ENCODE measurements around the gene DPCD.

DPCD gene

GRCh38 chr10:101567165-101568006 lies 20.7 kb upstream of the DPCD start:
- no peak for DNase-seq

DNA sequence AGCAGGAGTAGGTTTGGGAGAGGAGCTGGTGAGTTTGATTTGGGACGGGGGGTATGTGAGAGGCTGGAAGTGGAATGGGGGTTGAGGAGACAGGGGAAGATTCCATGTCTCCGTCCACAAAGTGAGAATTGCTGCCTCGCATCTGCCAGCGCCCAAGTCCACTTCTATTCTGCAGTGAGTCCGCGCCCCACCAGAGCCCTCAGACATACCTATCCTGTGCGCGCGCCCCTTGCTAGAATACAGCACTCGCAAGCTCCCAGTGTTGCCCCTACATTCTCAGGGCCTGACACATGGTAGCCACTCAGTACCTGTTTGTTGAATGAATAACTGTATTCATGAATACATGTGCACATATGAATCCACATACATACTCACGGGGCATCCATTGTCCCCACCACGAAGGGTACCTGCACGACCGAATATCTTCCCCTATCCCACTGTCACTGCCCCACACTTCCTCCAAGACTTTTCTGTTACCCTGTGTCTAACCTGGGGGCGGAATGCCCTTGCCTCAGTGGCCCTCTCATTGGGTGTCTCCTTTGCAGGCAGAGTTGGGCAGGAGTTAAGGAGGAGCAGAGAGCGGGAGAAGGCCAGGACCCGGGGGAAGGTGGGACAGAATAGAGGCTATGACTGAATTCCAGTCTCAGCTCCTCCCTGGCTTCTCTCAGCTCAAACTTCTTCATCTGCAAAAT lies 19.9 kb upstream of the DPCD start:
- DNase-seq: no peak

DNA sequence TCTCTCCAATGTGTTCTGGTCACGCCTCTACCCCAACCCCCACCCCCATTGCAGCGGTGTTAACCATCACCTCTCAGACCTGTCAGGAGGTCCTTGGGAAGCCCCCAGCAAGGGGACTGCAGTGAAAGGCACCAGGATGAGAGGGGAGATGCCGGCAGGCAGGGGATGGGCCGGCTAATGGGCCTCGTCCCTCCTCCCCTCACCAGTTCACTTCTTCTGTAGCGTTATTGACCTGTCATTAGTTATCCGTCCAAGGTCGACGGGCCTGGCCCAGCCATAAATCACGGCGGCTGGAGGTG lies 18.8 kb upstream of the DPCD start:
- no peak for DNase-seq

GRCh38 chr10:101569622-101570427 lies 18.3 kb upstream of the DPCD start:
- DNase-seq: peak; percentile 66 to 77 (median 72)

DNA sequence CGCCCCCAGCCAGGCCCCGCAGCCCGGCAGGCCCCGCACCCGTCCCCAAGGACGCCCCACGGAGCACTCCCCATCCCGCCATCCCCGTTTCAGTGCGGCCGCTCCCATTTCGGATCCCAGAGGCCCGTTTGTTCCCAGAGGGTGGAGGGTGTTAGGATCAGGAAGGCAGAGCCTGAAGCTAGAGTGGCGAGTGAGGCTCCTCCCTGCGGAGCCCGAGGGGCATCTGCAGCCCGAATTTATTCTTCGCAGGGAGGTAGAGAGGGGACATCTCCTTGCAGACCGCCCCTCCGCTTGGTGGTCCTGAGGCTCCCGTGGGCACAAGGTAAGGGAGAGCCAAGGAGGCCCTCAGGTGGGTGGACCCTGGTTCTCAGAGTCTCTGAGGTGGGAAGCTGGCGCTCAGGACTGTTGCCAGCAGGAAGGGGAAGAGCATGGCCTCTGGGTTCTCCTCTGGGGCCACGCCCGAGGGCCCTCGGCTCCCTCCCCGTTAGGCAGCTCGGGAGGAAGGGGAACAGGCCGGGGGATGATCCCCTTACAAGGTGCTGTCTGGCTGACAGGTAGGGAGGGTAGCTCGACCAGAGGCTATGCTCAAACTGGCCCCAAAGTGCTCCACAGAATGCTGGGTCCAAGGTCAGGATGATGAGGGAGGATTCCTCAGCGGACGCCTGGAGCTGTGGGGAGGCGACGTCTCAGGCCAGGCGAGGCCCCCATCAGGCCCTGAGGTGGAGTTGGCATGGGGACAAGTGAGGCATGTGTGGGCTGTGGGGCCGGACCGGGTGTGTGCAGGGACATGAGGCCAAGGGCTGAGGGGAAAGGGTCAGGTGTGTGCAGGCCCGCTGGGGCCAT lies 17.5 kb upstream of the DPCD start:
- no peak for DNase-seq

GRCh38 chr10:101571271-101571925 lies 16.7 kb upstream of the DPCD start:
- DNase-seq: no peak

- DNase-seq: no peak
These were observed 16.0 kb upstream of the DPCD start for GRCh38 chr10:101572126-101572525.

GRCh38 chr10:101572785-101573184 lies 15.3 kb upstream of the DPCD start:
- DNase-seq: no peak

DNA sequence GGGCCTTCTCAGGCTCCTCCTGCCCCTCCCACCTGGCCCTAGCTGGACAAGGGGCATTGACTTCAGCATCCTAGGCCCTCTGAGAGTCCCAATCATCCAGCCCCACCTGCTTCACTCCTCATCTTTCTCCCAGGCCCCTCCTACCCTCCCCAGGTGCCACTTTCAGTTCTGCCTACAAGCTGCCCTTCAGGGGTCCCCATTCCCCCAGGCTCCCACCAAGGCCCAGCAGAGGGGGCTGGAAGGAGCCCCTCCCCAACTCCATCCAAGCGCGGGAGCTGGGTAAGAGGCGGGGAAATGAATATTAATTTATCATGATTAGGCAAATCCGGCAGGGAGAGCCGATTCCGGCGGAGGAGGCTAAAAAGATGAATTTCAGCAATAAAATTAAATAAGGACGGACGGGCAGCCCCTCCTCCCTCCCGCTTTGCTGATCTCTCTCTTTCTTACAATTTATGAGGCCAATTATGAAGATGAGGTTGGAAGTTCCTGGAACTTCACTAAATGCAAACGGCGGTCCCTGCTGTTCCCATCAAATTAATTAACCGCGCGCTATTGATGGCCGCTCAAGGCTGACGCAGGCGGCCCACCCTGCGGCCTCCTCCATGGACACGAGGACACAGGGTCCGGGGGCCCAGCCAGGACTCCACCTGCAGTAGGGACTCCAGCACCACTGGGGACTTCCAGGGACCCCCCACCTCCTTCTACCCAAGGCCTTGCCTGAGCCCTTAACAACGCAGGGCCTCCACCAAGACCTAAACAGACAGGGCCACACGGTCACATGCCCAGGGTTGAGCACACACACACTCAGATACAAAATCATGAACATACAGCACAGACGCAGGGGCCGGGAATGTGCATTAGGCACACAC lies 14.0 kb upstream of the DPCD start:
- no peak for DNase-seq

DNA sequence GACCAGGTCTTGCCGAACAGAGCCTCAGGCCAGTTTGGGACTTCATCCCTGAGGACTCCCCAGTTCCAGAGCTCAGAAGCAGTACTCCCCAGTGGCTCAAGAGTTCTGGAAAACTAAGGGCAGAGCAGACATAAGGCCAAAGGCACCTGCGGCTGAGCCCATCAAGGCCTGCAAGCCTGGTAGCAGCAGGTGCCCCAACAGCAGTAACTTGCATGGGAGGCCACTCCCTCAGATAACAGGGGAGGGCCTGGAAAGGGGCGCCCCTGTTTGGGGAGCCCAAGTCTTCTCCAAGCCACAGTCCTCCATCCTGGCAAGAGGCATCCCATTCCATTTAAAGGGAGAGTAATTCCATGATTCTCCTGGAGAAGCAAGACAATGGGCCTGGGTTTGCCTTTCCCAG lies 13.0 kb upstream of the DPCD start:
- DNase-seq: no peak

- DNase-seq: no peak
These were observed 12.4 kb upstream of the DPCD start for GRCh38 chr10:101575580-101576210.

DNA sequence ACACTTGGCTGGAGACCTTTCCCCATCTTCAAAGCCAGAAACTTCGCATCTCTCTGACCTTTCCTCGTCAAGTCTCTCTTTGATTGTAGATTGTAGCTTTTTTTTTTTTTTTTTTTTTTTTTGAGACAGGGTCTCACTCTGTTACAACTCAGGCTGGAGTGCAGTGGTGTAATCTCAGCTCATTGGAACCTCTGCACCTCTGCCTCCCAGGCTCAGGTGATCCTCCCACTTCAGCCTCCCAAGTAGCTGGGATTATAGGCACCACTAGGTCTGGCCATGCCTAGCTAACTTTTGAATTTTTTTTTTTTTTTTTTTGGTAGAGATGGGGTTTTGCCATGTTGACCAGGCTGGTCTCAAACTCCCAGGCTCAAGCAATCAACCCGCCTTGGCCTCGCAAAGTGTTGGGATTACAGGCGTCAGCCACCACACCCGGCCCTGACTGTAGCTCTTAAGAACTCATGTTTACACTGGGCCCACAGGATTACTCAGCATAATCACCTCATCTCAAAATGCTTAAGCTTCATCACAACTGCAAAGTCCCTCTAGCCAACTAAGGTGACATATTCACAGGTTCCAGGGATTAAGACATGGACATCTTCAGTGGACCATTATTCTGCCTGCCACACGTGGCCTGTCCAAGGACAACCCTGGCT lies 11.8 kb upstream of the DPCD start:
- no peak for DNase-seq

- DNase-seq: no peak
These were observed 10.8 kb upstream of the DPCD start for GRCh38 chr10:101577121-101577871.

DNA sequence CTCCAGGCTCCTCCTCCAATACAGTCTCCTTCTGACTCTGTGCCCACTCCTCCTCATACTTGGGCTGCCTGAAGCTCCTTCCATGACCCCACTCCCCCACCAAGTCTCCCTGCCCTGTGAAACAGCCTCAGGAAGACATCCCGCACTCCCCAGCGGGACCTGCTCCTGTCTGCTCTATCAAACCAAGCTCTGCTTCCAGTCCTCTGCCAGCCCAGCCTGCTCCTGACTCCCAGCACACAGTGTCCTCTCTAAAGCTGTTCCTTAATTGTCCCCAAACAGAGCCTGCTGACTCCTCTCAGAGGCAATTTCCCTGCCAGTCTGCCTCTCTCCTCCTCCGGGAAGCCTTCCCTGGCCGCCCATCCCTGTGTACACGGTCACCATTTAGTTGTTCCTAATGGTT lies 9.9 kb upstream of the DPCD start:
- DNase-seq: no peak

- DNase-seq: no peak
These were observed 9.2 kb upstream of the DPCD start for GRCh38 chr10:101578803-101579515.

GRCh38 chr10:101579516-101579870 lies 8.6 kb upstream of the DPCD start:
- no peak for DNase-seq

DNA sequence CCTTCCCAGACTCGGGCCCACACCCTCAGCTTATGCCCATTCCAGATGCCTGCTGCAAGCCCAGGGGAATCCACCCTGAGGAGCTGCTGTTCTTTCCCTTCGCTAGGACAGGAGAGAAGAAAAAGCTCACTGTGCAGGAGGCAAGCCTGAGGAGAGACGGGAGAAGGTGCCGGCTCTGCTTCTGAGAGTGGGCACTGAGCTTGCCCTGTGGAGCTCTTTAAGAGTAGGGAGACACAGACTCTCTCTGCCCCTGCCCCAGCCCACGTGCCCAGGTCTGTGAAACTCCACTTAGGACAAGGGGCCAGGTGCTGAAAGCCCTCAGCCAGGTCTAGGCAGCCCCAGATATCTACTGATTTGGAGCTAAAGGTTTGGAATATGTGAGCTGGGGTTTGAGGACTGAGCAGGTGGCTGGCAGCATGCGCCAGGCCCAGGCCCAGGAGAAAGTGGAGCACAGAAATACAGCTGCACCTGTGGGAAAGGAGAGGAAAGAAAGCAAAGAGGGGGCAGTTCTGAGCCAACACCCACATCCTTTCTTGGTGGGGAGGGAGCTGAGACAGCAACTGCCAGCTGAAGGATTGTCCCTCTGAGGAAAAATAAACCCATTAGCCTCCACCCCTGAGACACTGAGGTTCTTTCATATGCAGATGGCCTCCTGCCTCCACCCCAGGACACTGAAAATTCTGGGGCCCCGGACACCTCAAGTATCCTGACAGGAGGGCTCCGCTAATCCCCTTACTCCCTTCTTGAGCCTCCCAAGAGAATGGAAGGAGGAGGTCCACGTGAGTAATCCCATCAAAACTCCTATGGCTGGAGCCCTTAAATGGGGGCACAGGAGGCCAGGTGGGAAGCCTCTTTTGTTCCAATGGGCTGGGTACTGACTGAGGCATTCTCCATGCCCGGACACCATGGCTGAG lies 7.4 kb upstream of the DPCD start:
- no peak for DNase-seq

DNA sequence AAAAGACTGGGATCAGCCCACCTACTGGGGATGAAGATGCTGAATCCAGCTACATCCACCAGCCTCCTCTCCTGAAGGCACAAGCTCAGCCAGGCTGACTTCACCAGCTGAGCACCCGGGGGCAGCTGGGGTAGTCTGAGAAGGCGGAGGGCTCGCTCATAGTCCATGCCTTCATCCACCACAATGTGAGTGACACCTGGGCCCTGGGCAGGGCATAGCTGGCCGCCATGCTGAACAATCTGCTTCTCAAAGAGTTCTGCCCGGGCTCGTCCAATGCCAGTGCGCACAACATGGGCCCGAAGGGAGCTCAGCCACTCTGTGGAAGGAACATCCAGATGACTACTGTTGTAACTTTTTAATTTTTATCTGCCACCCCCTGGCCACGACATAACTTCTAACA lies 2.3 kb upstream of the DPCD start:
- DNase-seq: no peak

Data from T-helper 1 cell (primary cell).